Activated CD4-positive, alpha-beta memory T cell treated with anti-CD3 and anti-CD28 coated beads for 36 hours (primary cell): ENCODE results near the gene EPB41L1. TPM values are rescaled to one million over a fixed set of nuclear protein-coding genes. Genes with fewer than 3 reads are reported as not detected.

Experiments
- CTCF ChIA-PET: fragments of 350-600 bp; sonication (Branson Sonifier 250); formaldehyde crosslinking; loops from one replicate; lab custom pipeline; 2021; ENCODE audit warnings: antibody characterized with exemption, inconsistent platforms; lab: Charles Lee
- POLR2A ChIA-PET: fragments of 350-600 bp; sonication (Branson Sonifier 250); formaldehyde crosslinking; loops from one replicate; lab custom pipeline; 2021; ENCODE audit warnings: antibody characterized with exemption; lab: Charles Lee
- DNase-seq: peaks from one replicate; pipeline ENCODE4 v3.0.0-alpha.2; 2020
- H3K27ac Mint-ChIP-seq: one replicate; pipeline ENCODE4 v1.8.0; 2021; ENCODE audit warnings: mixed read lengths
- H3K27me3 Mint-ChIP-seq: one replicate; pipeline ENCODE4 v1.8.0; 2021; ENCODE audit warnings: mixed read lengths
- H3K36me3 Mint-ChIP-seq: one replicate; pipeline ENCODE4 v1.8.0; 2021; ENCODE audit warnings: mixed read lengths
- H3K4me1 Mint-ChIP-seq: one replicate; pipeline ENCODE4 v1.8.0; 2021; ENCODE audit warnings: low read depth, mixed read lengths
- H3K4me3 Mint-ChIP-seq: one replicate; pipeline ENCODE4 v1.8.0; 2021; ENCODE audit warnings: mild to moderate bottlenecking, mixed read lengths
- H3K9me3 Mint-ChIP-seq: one replicate; pipeline ENCODE4 v1.8.0; 2021; ENCODE audit warnings: mixed read lengths
- intact Hi-C: fragments of 100-400 bp; cut with micrococcal nuclease; formaldehyde crosslinking; loops from one replicate; pipeline ENCODE4 v1.15.1; 2023
- total RNA-seq, 2 experiments: library from RNA; stranded (reverse); gene quantifications; one replicate each; pipeline ENCODE4 v1.2.3, GENCODE V29; 2021

EPB41L1 gene
- total RNA-seq, 2 experiments from 2014 or later, result 0.36 to 0.88 TPM

DNA sequence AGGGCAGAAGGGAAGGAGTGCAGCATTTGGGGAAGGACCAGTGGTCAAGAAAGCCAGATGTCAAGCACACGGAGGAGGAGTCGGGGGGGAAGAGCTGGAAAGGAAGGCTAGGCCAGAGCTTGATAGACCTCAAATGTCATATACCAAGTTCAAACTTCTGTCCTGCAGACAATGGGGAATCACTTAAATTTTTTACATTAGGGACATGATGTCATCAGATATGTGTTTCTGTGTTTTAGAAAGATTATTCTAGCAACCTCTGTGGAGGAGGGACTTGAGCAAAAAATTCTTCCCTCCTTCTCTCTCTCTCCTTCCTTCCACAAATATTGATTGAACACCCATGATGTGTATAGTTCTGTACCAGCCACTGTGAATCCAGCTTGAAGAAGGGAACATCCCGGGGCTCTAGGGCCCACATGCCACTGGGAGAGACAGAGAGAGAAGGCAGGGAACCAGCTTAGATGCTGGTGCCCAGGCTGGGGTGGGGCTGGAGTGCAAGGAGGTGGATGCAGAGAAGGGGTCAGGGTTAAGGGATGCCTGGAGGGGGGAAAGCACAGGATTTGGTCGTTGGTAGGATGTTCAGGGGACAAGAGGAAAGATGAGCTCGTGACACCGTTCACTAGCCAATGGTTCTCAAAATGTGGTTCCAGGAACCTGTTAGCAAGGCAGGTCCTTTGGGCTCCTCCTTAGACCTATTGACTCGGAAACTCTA, 61.9 kb downstream of the EPB41L1 start:
- Mint-ChIP-seq H3K36me3 (no peaks in the 10 kb centered on the region), H3K27ac (no peak overlapping the region)
- POLR2A ChIA-PET, result no interaction called here

GRCh38 chr20:36217226-36217625, 62.7 kb downstream of the EPB41L1 start:
- DNase-seq, result no peak
- no peak overlapping the region for H3K4me3 Mint-ChIP-seq
- intact Hi-C loops, result no loop called here
- no peaks in the 10 kb centered on the region for H3K9me3 Mint-ChIP-seq
- H3K4me1 Mint-ChIP-seq, result no peaks in the 10 kb centered on the region
- no peaks in the 10 kb centered on the region for H3K36me3 Mint-ChIP-seq
- ChIA-PET POLR2A (no interaction called here), CTCF (interaction anchor here (1.7 to 2.3 kb wide), 3 partner anchors 18 to 220 kb away, joined by 6 to 8 read pairs (median 7); no protein-coding TSS in a partner anchor)
- H3K27me3 Mint-ChIP-seq, result no peaks in the 10 kb centered on the region
- H3K27ac Mint-ChIP-seq, result no peak overlapping the region

More for the DNA sequence above, 61.9 kb downstream of the EPB41L1 start:
- H3K9me3 Mint-ChIP-seq, result no peaks in the 10 kb centered on the region
- intact Hi-C loops, result no loop called here
- no peaks in the 10 kb centered on the region for H3K27me3 Mint-ChIP-seq
- CTCF ChIA-PET, result interaction anchor here (0.7 to 2.3 kb wide), 8 partner anchors 13 to 227 kb away, joined by 3 to 8 read pairs (median 6); no protein-coding TSS in a partner anchor
- no peaks in the 10 kb centered on the region for H3K4me1 Mint-ChIP-seq
- no peak overlapping the region for H3K4me3 Mint-ChIP-seq
- DNase-seq, result no peak

DNA sequence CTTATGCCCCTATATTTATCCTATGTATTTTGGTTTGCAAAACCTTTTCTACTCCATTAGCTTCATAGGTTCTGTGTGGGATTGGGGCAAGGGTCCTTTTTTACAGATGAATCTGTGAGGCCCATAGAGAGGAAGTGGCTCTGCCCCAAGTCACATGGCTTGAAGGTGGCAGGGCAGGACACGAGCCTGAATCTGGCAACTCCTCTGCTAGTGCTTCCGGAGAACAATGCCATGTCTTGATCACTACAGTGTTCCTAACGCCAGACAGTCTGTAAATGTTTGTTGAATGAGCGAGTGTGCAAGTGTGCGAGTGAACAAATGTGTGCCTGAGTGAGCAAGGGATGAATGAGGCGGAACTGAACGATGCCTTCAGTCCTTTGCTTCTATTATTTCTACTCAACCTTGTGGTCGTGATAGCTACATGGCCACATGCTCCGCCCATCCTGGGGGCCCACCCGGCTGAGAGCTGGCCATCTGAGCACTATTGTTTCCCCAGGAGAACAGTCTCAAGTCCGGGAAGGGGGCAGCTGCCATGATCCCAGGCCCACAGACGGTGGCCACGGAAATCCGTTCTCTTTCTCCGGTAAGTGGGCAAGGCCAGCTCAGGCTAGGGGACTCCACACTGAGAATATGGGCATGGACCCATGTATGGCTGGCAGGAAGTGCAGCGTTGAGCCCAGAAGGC, 64.0 kb downstream of the EPB41L1 start:
- H3K9me3 Mint-ChIP-seq, result no peaks in the 10 kb centered on the region
- H3K4me1 Mint-ChIP-seq, result no peaks in the 10 kb centered on the region
- POLR2A ChIA-PET, result no interaction called here
- no peak overlapping the region for H3K4me3 Mint-ChIP-seq
- no peak for DNase-seq
- CTCF ChIA-PET, result interaction anchor here (1.6 to 2.3 kb wide), 2 partner anchors 19 to 226 kb away, joined by 5 to 8 read pairs; no protein-coding TSS in a partner anchor
- H3K27me3 Mint-ChIP-seq, result no peaks in the 10 kb centered on the region
- no peaks in the 10 kb centered on the region for H3K36me3 Mint-ChIP-seq
- H3K27ac Mint-ChIP-seq, result no peak overlapping the region
- intact Hi-C loops, result no loop called here

DNA sequence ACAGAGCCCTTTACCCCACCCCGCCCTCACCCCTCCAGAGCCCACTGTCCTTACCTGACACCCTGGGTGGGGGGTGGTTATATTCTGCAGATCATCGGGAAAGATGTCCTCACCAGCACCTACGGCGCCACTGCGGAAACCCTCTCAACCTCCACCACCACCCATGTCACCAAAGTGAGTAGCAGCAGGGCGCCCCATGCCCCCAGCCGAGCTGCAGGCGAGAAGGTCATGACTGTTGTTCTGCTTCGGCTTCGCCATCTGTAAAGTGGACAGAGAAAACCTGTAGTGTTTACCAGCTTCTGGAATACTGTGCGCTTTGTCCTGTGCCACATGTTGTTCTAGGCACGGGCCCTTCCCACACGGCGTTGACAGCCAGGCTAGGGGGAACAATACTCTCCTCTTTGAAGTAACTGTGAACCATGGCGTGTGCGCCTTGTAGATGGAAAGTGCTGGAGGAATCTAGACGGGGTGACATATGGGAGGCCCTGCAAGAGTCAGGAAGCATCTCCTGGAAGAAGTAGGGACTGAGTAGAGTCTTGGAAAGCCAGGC, 65.2 kb downstream of the EPB41L1 start:
- Mint-ChIP-seq H3K4me1 (no peaks in the 10 kb centered on the region), H3K36me3 (no peaks in the 10 kb centered on the region), H3K27ac (no peak overlapping the region)

DNA sequence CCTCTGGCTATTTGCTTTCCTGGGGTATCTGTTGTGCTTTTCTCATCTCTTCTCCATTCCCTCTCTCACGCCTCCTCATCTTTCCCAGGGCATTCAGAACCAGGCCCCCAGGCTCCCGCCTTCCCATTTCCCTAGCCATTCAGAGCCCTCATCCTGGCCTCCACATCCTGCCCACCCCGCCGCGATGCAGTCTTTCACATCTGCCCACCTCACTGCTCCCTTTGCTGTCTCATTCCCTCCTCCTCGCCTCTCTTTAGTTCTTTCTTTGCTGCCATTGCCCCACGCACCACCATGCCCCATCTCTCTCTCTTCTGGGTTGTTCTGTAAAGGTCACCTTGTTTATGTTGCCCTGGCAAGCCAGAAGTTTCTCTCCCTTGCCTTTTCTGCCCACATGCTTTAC, 71.1 kb downstream of the EPB41L1 start:
- intact Hi-C loops, result no loop called here
- peaks cover 4% of the 10 kb centered on the region for H3K27me3 Mint-ChIP-seq
- CTCF ChIA-PET, result no interaction called here

More for the DNA sequence above, 65.2 kb downstream of the EPB41L1 start:
- Mint-ChIP-seq H3K9me3 (no peaks in the 10 kb centered on the region), H3K27me3 (no peaks in the 10 kb centered on the region), H3K4me3 (no peak overlapping the region)
- POLR2A ChIA-PET, result no interaction called here
- DNase-seq, result no peak
- intact Hi-C loops, result no loop called here
- CTCF ChIA-PET, result interaction anchor here (0.8 kb wide), 1 partner anchor 20 kb away, joined by 3 read pairs; no protein-coding TSS in a partner anchor

GRCh38 chr20:36228770-36229169, 74.2 kb downstream of the EPB41L1 start:
- Mint-ChIP-seq H3K9me3 (no peaks in the 10 kb centered on the region), H3K4me3 (no peak overlapping the region), H3K4me1 (no peaks in the 10 kb centered on the region), H3K36me3 (no peaks in the 10 kb centered on the region), H3K27me3 (peaks cover 4% of the 10 kb centered on the region), H3K27ac (no peak overlapping the region)
- no peak for DNase-seq
- intact Hi-C loops, result no loop called here
- POLR2A ChIA-PET, result no interaction called here
- CTCF ChIA-PET, result interaction anchor here (0.7 kb wide), 1 partner anchor 29 kb away, joined by 4 read pairs; no protein-coding TSS in a partner anchor

More for the DNA sequence above, 71.1 kb downstream of the EPB41L1 start:
- no peaks in the 10 kb centered on the region for H3K36me3 Mint-ChIP-seq
- POLR2A ChIA-PET, result no interaction called here
- no peaks in the 10 kb centered on the region for H3K9me3 Mint-ChIP-seq
- H3K4me1 Mint-ChIP-seq, result no peaks in the 10 kb centered on the region
- no peak overlapping the region for H3K27ac Mint-ChIP-seq
- no peak for DNase-seq
- no peak overlapping the region for H3K4me3 Mint-ChIP-seq

- Mint-ChIP-seq H3K9me3 (no peaks in the 10 kb centered on the region), H3K4me1 (no peaks in the 10 kb centered on the region), H3K27me3 (peaks cover 4% of the 10 kb centered on the region), H3K36me3 (no peaks in the 10 kb centered on the region), H3K27ac (no peak overlapping the region), H3K4me3 (no peak overlapping the region)
- DNase-seq, result no peak
- ChIA-PET CTCF (no interaction called here), POLR2A (interaction anchor here (0.6 kb wide), 1 partner anchor 324 kb away, joined by 3 read pairs; no protein-coding TSS in a partner anchor)
- intact Hi-C loops, result no loop called here
Measured at GRCh38 chr20:36230019-36230418, 75.5 kb downstream of the EPB41L1 start.

DNA sequence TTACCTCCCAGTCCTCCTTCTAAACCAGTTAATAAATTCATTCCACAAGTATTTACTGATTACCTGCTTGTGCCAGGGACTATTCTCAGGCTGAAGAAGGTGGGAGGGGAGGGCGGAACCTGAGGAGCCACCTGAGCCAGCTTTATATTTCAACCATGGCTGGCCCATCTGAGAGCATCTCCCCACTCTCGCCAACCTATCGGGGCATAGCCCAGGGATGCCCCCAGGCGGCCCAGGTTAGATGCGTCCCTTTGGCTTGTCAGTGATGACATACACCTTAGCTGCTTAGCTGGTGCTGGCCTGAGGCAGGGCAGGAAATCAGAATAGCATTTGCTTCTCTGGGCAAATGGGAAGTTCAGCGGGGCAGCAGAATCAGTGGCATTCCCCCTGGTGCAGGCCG, 76.8 kb downstream of the EPB41L1 start:
- no peak for DNase-seq
- H3K27ac Mint-ChIP-seq, result no peak overlapping the region
- H3K9me3 Mint-ChIP-seq, result no peaks in the 10 kb centered on the region
- no peaks in the 10 kb centered on the region for H3K27me3 Mint-ChIP-seq
- ChIA-PET POLR2A (no interaction called here), CTCF (no interaction called here)
- intact Hi-C loops, result no loop called here
- peaks cover 4% of the 10 kb centered on the region for H3K4me1 Mint-ChIP-seq
- H3K36me3 Mint-ChIP-seq, result no peaks in the 10 kb centered on the region
- no peak overlapping the region for H3K4me3 Mint-ChIP-seq

GRCh38 chr20:36234771-36235320, 80.3 kb downstream of the EPB41L1 start:
- no peak overlapping the region for H3K27ac Mint-ChIP-seq
- peaks cover 11% of the 10 kb centered on the region for H3K36me3 Mint-ChIP-seq
- intact Hi-C loops, result no loop called here
- ChIA-PET POLR2A (no interaction called here), CTCF (interaction anchor here (1.0 to 4.8 kb wide), 3 partner anchors 32 to 205 kb away, joined by 3 to 13 read pairs (median 3); no protein-coding TSS in a partner anchor)
- H3K4me3 Mint-ChIP-seq, result no peak overlapping the region
- peaks cover 32% of the 10 kb centered on the region for H3K4me1 Mint-ChIP-seq
- no peaks in the 10 kb centered on the region for H3K9me3 Mint-ChIP-seq
- DNase-seq, result no peak
- H3K27me3 Mint-ChIP-seq, result no peaks in the 10 kb centered on the region

DNA sequence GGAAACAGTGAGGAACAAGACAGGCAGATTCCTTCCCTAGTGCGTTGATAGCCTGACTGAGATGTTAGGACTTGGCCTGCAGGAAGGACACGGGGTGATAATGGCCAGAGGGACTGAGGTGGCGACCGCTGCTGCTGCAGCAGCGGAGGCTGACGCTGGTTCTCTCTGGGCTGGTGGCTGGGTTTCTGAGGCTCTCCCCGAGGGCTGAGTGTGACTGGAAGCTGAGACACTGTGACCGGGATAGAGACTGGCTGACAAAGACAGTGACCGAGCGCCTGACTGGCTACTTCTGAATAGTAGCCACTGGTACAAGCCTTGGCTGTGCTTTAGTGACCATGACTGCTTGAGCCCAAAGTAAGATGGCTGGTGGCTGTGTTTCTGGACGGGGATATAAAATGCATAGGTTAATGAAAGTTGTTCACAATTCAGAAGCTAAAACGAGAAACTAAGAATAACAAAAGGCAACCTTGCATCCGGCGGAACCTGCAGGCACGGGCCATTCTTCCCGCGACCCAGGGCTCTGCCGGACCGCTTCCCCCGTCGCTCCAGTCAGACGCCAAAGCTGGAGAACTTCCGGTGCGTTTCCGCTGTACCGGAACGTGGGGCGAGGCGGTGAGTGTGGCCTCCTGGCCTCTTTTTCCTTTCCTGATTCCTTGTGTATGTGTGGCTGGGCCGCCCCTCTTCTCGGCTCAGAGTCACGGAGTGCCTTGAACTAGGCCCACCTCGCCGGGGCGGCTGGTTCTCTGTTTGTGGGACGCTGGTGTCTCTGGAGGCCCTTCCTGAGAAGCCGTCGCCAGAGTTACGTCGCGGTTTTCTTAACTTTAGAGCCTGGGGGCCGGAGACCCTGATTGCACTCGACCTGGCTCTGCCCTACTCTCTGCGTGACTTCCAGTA, 81.6 kb downstream of the EPB41L1 start, which contains the start of gene AAR2:
TSS of gene AAR2 (plus strand) at position 587 of the 894 bp plus-strand sequence. CDS start 3,391 bp downstream, outside the sequence.
- intact Hi-C loops, result no loop called here
- ChIA-PET CTCF (interaction anchor here (1.0 to 4.8 kb wide), 6 partner anchors 20 to 282 kb away, joined by 3 to 13 read pairs (median 6); partner anchors contain the start of gene SCAND1), POLR2A (interaction anchor here (0.6 to 1.3 kb wide), 2 partner anchors 282 to 541 kb away, joined by 3 to 5 read pairs; partner anchors contain the start of gene SCAND1)
- peak within 1 kb of the TSS; percentile 87 for H3K4me3 Mint-ChIP-seq
- peaks cover 18% of the 10 kb centered on the region for H3K36me3 Mint-ChIP-seq
- peak within 1 kb of the TSS; percentile 39 for H3K27ac Mint-ChIP-seq
- peaks cover 36% of the 10 kb centered on the region for H3K4me1 Mint-ChIP-seq
- no peaks in the 10 kb centered on the region for H3K27me3 Mint-ChIP-seq
- DNase-seq, result peak; percentile 89
- H3K9me3 Mint-ChIP-seq, result no peaks in the 10 kb centered on the region

GRCh38 chr20:36236786-36237121, 82.2 kb downstream of the EPB41L1 start:
- intact Hi-C loops, result no loop called here
- no peaks in the 10 kb centered on the region for H3K27me3 Mint-ChIP-seq
- H3K9me3 Mint-ChIP-seq, result no peaks in the 10 kb centered on the region
- no peak for DNase-seq
- peaks cover 36% of the 10 kb centered on the region for H3K4me1 Mint-ChIP-seq
- H3K36me3 Mint-ChIP-seq, result peaks cover 23% of the 10 kb centered on the region
- H3K4me3 Mint-ChIP-seq, result peak overlapping the region; percentile 87
- POLR2A ChIA-PET, result interaction anchor here (1.2 to 1.3 kb wide), 2 partner anchors 13 to 283 kb away, joined by 3 to 5 read pairs; partner anchors contain the start of gene SCAND1
- CTCF ChIA-PET, result interaction anchor here (1.0 to 4.8 kb wide), 7 partner anchors 21 to 282 kb away, joined by 3 to 13 read pairs (median 5); partner anchors contain the start of gene SCAND1
- peak overlapping the region; percentile 39 for H3K27ac Mint-ChIP-seq
